Liver (tissue), 9 donors: Measurements from ENCODE around the gene DBT. TPM values are rescaled to one million over a fixed set of nuclear protein-coding genes. Genes with fewer than 3 reads are reported as not detected.

ENCODE experiments used
- DNase-seq: peaks from one replicate; pipeline ENCODE4 v3.0.0-alpha.2; 2017; ENCODE audit warnings: low spot score
- H3K27ac ChIP-seq, 2 donors: one replicate each; pipeline ENCODE4 v1.7.0; 2013; ENCODE audit warnings: inconsistent platforms in 2 of 2, low read length in 2 of 2, control low read depth in 1 of 2, low read depth in 1 of 2, mild to moderate bottlenecking in 1 of 2
- H3K27me3 ChIP-seq, 4 donors: one replicate each; pipeline versions ENCODE4 v1.6.1 to v1.7.0; 2013; ENCODE audit warnings: low read length in 3 of 4, inconsistent platforms in 1 of 4, mild to moderate bottlenecking in 1 of 4, moderate library complexity in 1 of 4; ENCODE audit not compliant: control insufficient read depth in 4 of 4, insufficient read depth in 4 of 4
- H3K36me3 ChIP-seq, 4 donors: one replicate each; pipeline versions ENCODE4 v1.6.1 to v1.7.0; 2013; ENCODE audit warnings: low read length in 3 of 4, mild to moderate bottlenecking in 3 of 4, low read depth in 1 of 4, moderate library complexity in 1 of 4; ENCODE audit not compliant: control insufficient read depth in 4 of 4, insufficient read depth in 3 of 4
- H3K4me1 ChIP-seq, 4 donors: one replicate each; pipeline versions ENCODE4 v1.6.1 to v1.7.0; 2013; ENCODE audit warnings: low read length in 3 of 4, mild to moderate bottlenecking in 3 of 4, moderate library complexity in 1 of 4; ENCODE audit not compliant: control insufficient read depth in 4 of 4, insufficient read depth in 4 of 4
- H3K4me3 ChIP-seq, 3 donors: one replicate each; pipeline versions ENCODE4 v1.6.1 to v1.7.0; 2013; ENCODE audit warnings: low read length in 3 of 3, control low read depth in 1 of 3, low read depth in 1 of 3, mild to moderate bottlenecking in 1 of 3
- H3K9ac ChIP-seq, 2 donors: one replicate each; pipeline ENCODE4 v1.7.0; 2013; ENCODE audit warnings: low read length in 2 of 2, mild to moderate bottlenecking in 2 of 2, moderate library complexity in 2 of 2, control low read depth in 1 of 2, low read depth in 1 of 2
- H3K9me3 ChIP-seq, 4 donors: one replicate each; pipeline versions ENCODE4 v1.6.1 to v1.7.0; 2013; ENCODE audit warnings: low read length in 3 of 4; ENCODE audit not compliant: control insufficient read depth in 4 of 4
- ATF3 ChIP-seq: IDR thresholded peaks from 2 replicates; pipeline ENCODE4 v1.6.1; 2016; ENCODE audit warnings: antibody characterized with exemption
- CTCF ChIP-seq: fragments of 150-350 bp; IDR thresholded peaks from 2 replicates; pipeline ENCODE4 v1.5.1; 2017; ENCODE audit warnings: improper control_type of control experiment, low read depth, low read length; ENCODE audit not compliant: missing input control
- EGR1 ChIP-seq, 2 donors: IDR thresholded peaks; 2 replicates each; pipeline ENCODE4 v1.6.1; 2016 to 2018; ENCODE audit warnings: antibody characterized with exemption in 2 of 2, low read depth in 2 of 2
- FOXA1 ChIP-seq: IDR thresholded peaks from 2 replicates; pipeline ENCODE4 v1.6.1; 2016; ENCODE audit warnings: antibody characterized with exemption
- FOXA2 ChIP-seq: IDR thresholded peaks from 2 replicates; pipeline ENCODE4 v1.6.1; 2016; ENCODE audit warnings: antibody characterized with exemption
- GABPA ChIP-seq, 2 donors: IDR thresholded peaks in 1 of 2; conservative IDR thresholded peaks in 1 of 2; 2 replicates each; pipeline ENCODE4 v1.6.1; 2016; ENCODE audit warnings: antibody characterized with exemption in 2 of 2, mild to moderate bottlenecking in 1 of 2, moderate library complexity in 1 of 2
- HNF4A ChIP-seq, 2 donors: conservative IDR thresholded peaks; 2 replicates each; pipeline ENCODE4 v1.6.1; 2016; ENCODE audit warnings: antibody characterized with exemption in 2 of 2, mild to moderate bottlenecking in 2 of 2
- HNF4G ChIP-seq: IDR thresholded peaks from 2 replicates; pipeline ENCODE4 v1.6.1; 2016; ENCODE audit warnings: antibody characterized with exemption
- JUND ChIP-seq, 2 donors: IDR thresholded peaks; 2 replicates each; pipeline ENCODE4 v1.6.1; 2016; ENCODE audit warnings: antibody characterized with exemption in 2 of 2
- MAX ChIP-seq: IDR thresholded peaks from 2 replicates; pipeline ENCODE4 v1.6.1; 2016; ENCODE audit warnings: antibody characterized with exemption
- NR2F2 ChIP-seq: IDR thresholded peaks from 2 replicates; pipeline ENCODE4 v1.6.1; 2016; ENCODE audit warnings: antibody characterized with exemption
- RAD21 ChIP-seq, 2 donors: IDR thresholded peaks; 2 replicates each; pipeline ENCODE4 v1.6.1; 2016; ENCODE audit warnings: antibody characterized with exemption in 2 of 2, mild to moderate bottlenecking in 2 of 2
- REST ChIP-seq: IDR thresholded peaks from 2 replicates; pipeline ENCODE4 v1.6.1; 2016; ENCODE audit warnings: antibody characterized with exemption, mild to moderate bottlenecking
- RXRA ChIP-seq, 2 donors: IDR thresholded peaks; 2 replicates each; pipeline ENCODE4 v1.6.1; 2017 to 2018; ENCODE audit warnings: antibody characterized with exemption in 2 of 2, mild to moderate bottlenecking in 1 of 2
- SP1 ChIP-seq: IDR thresholded peaks from 2 replicates; pipeline ENCODE4 v1.6.1; 2018; ENCODE audit warnings: antibody characterized with exemption, mild to moderate bottlenecking
- TAF1 ChIP-seq: conservative IDR thresholded peaks from 2 replicates; pipeline ENCODE4 v1.6.1; 2016; ENCODE audit warnings: antibody characterized with exemption, mild to moderate bottlenecking
- YY1 ChIP-seq: IDR thresholded peaks from 2 replicates; pipeline ENCODE4 v1.6.1; 2016; ENCODE audit warnings: antibody characterized with exemption, mild to moderate bottlenecking
- ZBTB33 ChIP-seq: IDR thresholded peaks from 2 replicates; pipeline ENCODE4 v1.6.1; 2016; ENCODE audit warnings: antibody characterized with exemption
- WGBS: extraction: QIAGEN DNeasy Blood & Tissue Kit; methylation state at CpG from one replicate; pipeline ENCODE4 v1.1.7; 2013; 5-methylcytosine and 5-hydroxymethylcytosine counted together
- polyA plus RNA-seq, 2 donors: library from polyadenylated mRNA; stranded (reverse) in 1 of 2; unstranded in 1 of 2; fragments of 200-250 nt in 1 of 2; fragments of >200 nt in 1 of 2; fragmentation: Nextera tagmentation in 1 of 2; extraction: Ambion mirVana in 1 of 2; gene quantifications; one replicate each; pipeline versions ENCODE4 v1.2.1 to v1.2.3, GENCODE V29; 2013 to 2015
- total RNA-seq, 2 donors: library from RNA; depleted of rRNA; stranded (reverse); fragments of >200 nt; gene quantifications; one replicate each; pipeline ENCODE4 v1.2.3, GENCODE V29; 2014
- donor health status: healthy.
- donor health status: healthy.
- donor health status: healthy.
- donor health status: healthy.
- donor health status: healthy.

Gene DBT
- total and polyA plus RNA-seq, 4 donors: 7.7 to 10.7 (median 9.1) TPM

- H3K36me3 ChIP-seq: no peaks in the 10 kb centered on the region
- DNase-seq: no peak
- H3K27me3 ChIP-seq: no peaks in the 10 kb centered on the region
- no peaks in the 10 kb centered on the region for H3K9me3 ChIP-seq
- WGBS: 67% methylated on average over 1 of the region's 1 CpG
- no peak overlapping the region for H3K4me3 ChIP-seq
- peaks cover 5 to 21% (median 14%) of the 10 kb centered on the region in 4 donors for H3K4me1 ChIP-seq
- no peak for TF ChIP-seq GABPA (IDR thresholded peaks at IDR 0.05 in 1 of 2, conservative IDR thresholded peaks at IDR 0.05 in 1 of 2)
- TF ChIP-seq ZBTB33: no peak
- TF ChIP-seq HNF4G: no peak
- no peak for TF ChIP-seq YY1
- H3K9ac ChIP-seq: no peak overlapping the region
- H3K27ac ChIP-seq: no peak overlapping the region
Measured at GRCh38 chr1:100184536-100184935, 65.1 kb downstream of the DBT start.

- no peak overlapping the region for H3K9ac ChIP-seq
- WGBS: 97% methylated on average over 4 of the region's 4 CpGs
- DNase-seq: no peak
- peaks cover 0 to 10% (median 5%) of the 10 kb centered on the region in 4 donors for H3K4me1 ChIP-seq
- no peaks in the 10 kb centered on the region for H3K9me3 ChIP-seq
- no peak for TF ChIP-seq HNF4G
- no peak for TF ChIP-seq HNF4A (conservative IDR thresholded peaks at IDR 0.05)
- TF ChIP-seq REST: no peak
- TF ChIP-seq EGR1 (IDR thresholded peaks at IDR 0.05; ENCODE audit: low read depth in 2 of 2): no peak
- no peak for TF ChIP-seq GABPA (IDR thresholded peaks at IDR 0.05 in 1 of 2, conservative IDR thresholded peaks at IDR 0.05 in 1 of 2)
- no peak for TF ChIP-seq SP1
- TF ChIP-seq RAD21 (IDR thresholded peaks at IDR 0.05): no peak
- TF ChIP-seq JUND (IDR thresholded peaks at IDR 0.05): no peak
- no peak for TF ChIP-seq RXRA (IDR thresholded peaks at IDR 0.05)
- TF ChIP-seq FOXA1: no peak
- TF ChIP-seq TAF1: no peak
- TF ChIP-seq CTCF: no peak
- no peak for TF ChIP-seq YY1
- no peak for TF ChIP-seq ZBTB33
- no peak for TF ChIP-seq NR2F2
- no peak for TF ChIP-seq MAX
- TF ChIP-seq FOXA2: no peak
- no peak for TF ChIP-seq ATF3
- H3K27ac ChIP-seq: no peak overlapping the region
- no peak overlapping the region for H3K4me3 ChIP-seq
- no peaks in the 10 kb centered on the region for H3K36me3 ChIP-seq
- no peaks in the 10 kb centered on the region for H3K27me3 ChIP-seq
Measured at GRCh38 chr1:100183370-100183769, 66.3 kb downstream of the DBT start.
